NCI-H82 treated with DMSO at 0.1 percent for 48 hours (cell line): ENCODE data around the gene PKD1.
"Not testable (repeated sequence)": the region's sequence is repeated elsewhere in the genome, so short reads cannot be mapped to it uniquely, and the experiment has no call there.

Experiments
- DNase-seq: peaks from one replicate; lab custom pipeline; 2025; ENCODE audit not compliant: unreplicated experiment; lab: John Stamatoyannopoulos, UW

PKD1 gene

GRCh38 chr16:2152695-2153506, 17.2 kb upstream of the PKD1 start:
- no peak for DNase-seq

- peak; percentile 74 for DNase-seq
Observed at GRCh38 chr16:2151188-2152091, 15.7 kb upstream of the PKD1 start.

- peak; percentile 91 for DNase-seq
Observed at GRCh38 chr16:2150418-2151187, 14.9 kb upstream of the PKD1 start.

GRCh38 chr16:2149630-2150417, 14.1 kb upstream of the PKD1 start:
- no peak for DNase-seq

- no peak for DNase-seq
Observed at GRCh38 chr16:2148714-2149629, 13.3 kb upstream of the PKD1 start.

- peak; percentile 38 for DNase-seq
Observed at GRCh38 chr16:2147981-2148671, 12.4 kb upstream of the PKD1 start, which contains the start of gene RAB26. Gene RAB26 (plus strand): TSS chr16:2148625. CDS start chr16:2148784, 159 bp downstream.

- DNase-seq = no peak
Observed at GRCh38 chr16:2147378-2147777, 11.7 kb upstream of the PKD1 start.

GRCh38 chr16:2145843-2146242, 10.1 kb upstream of the PKD1 start:
- DNase-seq = no peak

GRCh38 chr16:2143878-2144485, 8.3 kb upstream of the PKD1 start:
- no peak for DNase-seq

- DNase-seq = no peak
Observed at GRCh38 chr16:2142942-2143877, 7.5 kb upstream of the PKD1 start.

- not testable (repeated sequence) for DNase-seq
Observed at GRCh38 chr16:2135071-2135470, 627 bp downstream of the PKD1 start.

GRCh38 chr16:2133797-2134196, 1.9 kb downstream of the PKD1 start:
- not testable (repeated sequence) for DNase-seq

- DNase-seq = not testable (repeated sequence)
Observed at GRCh38 chr16:2129890-2130447, 5.7 kb downstream of the PKD1 start.

- peak; percentile 27 for DNase-seq
Observed at GRCh38 chr16:2129251-2129650, 6.4 kb downstream of the PKD1 start.

- DNase-seq = not testable (repeated sequence)
Observed at GRCh38 chr16:2127630-2128280, 7.9 kb downstream of the PKD1 start.

GRCh38 chr16:2126928-2127556, 8.7 kb downstream of the PKD1 start:
- DNase-seq = not testable (repeated sequence)
